Measurements from ENCODE around the gene CLCN6. TPM values are rescaled to one million over a fixed set of nuclear protein-coding genes. Genes with fewer than 3 reads are reported as not detected.

The CLCN6 gene
- total and polyA plus RNA-seq, 2 of the 13 experiments (the other 11 are each of a cell fraction or from before 2014, with no cell fraction given) = 14.9 to 19.3 TPM

DNA sequence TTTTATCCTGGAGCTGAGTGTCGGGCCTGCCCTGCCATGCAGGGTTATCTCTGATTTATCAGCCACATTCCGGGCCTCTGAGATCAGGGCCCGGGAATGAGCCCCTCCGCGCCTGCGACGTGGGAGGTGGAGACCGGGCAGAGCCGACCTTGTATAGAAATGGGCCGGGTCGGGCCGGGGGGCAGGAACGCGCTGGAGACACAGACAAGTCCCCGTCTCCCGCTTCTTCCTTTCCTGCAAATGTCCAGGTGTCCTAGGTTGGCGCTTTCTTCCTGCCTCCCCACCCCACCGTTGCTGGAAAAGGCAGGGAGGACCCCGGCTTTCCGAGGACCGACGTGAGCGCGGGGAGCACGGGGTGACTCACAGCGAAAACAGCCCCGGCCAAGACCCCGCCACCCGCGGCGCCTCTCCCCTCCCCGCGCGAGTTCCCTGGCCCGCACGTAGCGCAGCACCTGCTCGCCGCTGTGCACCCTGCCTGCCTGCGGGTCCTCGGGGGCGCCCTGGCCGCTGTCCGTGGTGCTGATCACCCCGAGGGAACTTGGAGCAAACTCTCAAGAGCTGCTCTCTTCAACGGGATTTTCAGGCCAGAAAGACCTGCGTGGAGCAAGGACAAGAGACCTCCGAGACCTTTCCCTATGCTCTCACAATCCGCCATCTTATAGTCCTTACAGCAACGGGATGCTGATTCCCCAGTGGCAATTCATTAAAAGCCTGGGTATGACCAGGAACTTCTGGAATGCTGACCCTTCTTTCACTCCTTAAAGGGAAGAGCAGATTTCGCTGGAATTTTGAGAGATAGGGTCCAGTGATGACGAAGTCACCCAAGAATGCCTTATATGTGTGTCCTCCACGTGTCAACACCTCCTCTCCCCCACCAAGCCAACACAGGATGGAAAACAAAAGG, 53.2 kb downstream of the CLCN6 start (continued):
- TF ChIP-seq, protein P1, sequence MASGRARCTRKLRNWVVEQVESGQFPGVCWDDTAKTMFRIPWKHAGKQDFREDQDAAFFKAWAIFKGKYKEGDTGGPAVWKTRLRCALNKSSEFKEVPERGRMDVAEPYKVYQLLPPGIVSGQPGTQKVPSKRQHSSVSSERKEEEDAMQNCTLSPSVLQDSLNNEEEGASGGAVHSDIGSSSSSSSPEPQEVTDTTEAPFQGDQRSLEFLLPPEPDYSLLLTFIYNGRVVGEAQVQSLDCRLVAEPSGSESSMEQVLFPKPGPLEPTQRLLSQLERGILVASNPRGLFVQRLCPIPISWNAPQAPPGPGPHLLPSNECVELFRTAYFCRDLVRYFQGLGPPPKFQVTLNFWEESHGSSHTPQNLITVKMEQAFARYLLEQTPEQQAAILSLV (CRISPR knock-in tag; IDR thresholded peaks at IDR 0.05; ENCODE audit: borderline replicate concordance) = peak; percentile 92
- TF ChIP-seq ELF3 (CRISPR knock-in tag; IDR thresholded peaks at IDR 0.05) (peak; percentile 83), ZNF263 (CRISPR knock-in tag; IDR thresholded peaks at IDR 0.05) (peak; percentile 86), ZNF83 (CRISPR knock-in tag; IDR thresholded peaks at IDR 0.05; ENCODE audit: borderline replicate concordance) (peak; percentile 98; the same call in 1 of the 2 replicates), ZNF235 (CRISPR knock-in tag; IDR thresholded peaks at IDR 0.05; ENCODE audit: borderline replicate concordance) (no peak), ZNF3 (CRISPR knock-in tag; IDR thresholded peaks at IDR 0.05) (peak; percentile 80; the same call in 1 of the 2 replicates), ZNF543 (CRISPR knock-in tag; IDR thresholded peaks at IDR 0.05) (peak; percentile 97), MAFK (conservative IDR thresholded peaks at IDR 0.05 in 1 of 2, IDR thresholded peaks at IDR 0.05 in 1 of 2; ENCODE audit: low read length in 2 of 2) (no peak), XBP1 (CRISPR knock-in tag; IDR thresholded peaks at IDR 0.05) (peak; percentile 91; the same call in 1 of the 2 replicates), AHDC1 (CRISPR knock-in tag; IDR thresholded peaks at IDR 0.05; ENCODE audit: borderline replicate concordance) (0 out of 2 replicates have a peak, but pooled peaks have one; percentile 29), ZNF138 (CRISPR knock-in tag; IDR thresholded peaks at IDR 0.05; ENCODE audit: low read depth) (peak; percentile 98)
- TF ChIP-seq, protein P2, sequence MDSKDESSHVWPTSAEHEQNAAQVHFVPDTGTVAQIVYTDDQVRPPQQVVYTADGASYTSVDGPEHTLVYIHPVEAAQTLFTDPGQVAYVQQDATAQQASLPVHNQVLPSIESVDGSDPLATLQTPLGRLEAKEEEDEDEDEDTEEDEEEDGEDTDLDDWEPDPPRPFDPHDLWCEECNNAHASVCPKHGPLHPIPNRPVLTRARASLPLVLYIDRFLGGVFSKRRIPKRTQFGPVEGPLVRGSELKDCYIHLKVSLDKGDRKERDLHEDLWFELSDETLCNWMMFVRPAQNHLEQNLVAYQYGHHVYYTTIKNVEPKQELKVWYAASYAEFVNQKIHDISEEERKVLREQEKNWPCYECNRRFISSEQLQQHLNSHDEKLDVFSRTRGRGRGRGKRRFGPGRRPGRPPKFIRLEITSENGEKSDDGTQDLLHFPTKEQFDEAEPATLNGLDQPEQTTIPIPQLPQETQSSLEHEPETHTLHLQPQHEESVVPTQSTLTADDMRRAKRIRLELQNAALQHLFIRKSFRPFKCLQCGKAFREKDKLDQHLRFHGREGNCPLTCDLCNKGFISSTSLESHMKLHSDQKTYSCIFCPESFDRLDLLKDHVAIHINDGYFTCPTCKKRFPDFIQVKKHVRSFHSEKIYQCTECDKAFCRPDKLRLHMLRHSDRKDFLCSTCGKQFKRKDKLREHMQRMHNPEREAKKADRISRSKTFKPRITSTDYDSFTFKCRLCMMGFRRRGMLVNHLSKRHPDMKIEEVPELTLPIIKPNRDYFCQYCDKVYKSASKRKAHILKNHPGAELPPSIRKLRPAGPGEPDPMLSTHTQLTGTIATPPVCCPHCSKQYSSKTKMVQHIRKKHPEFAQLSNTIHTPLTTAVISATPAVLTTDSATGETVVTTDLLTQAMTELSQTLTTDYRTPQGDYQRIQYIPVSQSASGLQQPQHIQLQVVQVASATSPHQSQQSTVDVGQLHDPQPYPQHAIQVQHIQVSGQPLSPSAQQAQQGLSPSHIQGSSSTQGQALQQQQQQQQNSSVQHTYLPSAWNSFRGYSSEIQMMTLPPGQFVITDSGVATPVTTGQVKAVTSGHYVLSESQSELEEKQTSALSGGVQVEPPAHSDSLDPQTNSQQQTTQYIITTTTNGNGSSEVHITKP (CRISPR knock-in tag; IDR thresholded peaks at IDR 0.05; ENCODE audit: low read depth) = 0 out of 2 replicates have a peak, but pooled peaks have one; percentile 53
- TF ChIP-seq, protein P3, sequence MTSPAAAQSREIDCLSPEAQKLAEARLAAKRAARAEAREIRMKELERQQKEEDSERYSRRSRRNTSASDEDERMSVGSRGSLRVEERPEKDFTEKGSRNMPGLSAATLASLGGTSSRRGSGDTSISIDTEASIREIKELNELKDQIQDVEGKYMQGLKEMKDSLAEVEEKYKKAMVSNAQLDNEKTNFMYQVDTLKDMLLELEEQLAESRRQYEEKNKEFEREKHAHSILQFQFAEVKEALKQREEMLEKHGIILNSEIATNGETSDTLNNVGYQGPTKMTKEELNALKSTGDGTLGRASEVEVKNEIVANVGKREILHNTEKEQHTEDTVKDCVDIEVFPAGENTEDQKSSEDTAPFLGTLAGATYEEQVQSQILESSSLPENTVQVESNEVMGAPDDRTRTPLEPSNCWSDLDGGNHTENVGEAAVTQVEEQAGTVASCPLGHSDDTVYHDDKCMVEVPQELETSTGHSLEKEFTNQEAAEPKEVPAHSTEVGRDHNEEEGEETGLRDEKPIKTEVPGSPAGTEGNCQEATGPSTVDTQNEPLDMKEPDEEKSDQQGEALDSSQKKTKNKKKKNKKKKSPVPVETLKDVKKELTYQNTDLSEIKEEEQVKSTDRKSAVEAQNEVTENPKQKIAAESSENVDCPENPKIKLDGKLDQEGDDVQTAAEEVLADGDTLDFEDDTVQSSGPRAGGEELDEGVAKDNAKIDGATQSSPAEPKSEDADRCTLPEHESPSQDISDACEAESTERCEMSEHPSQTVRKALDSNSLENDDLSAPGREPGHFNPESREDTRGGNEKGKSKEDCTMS (CRISPR knock-in tag; conservative IDR thresholded peaks at IDR 0.05) = peak; percentile 97

All from HepG2 (cell line).